GM12878 (cell line): Measurements from ENCODE around the gene TMBIM1. TPM values are rescaled to one million over a fixed set of nuclear protein-coding genes. Genes with fewer than 3 reads are reported as not detected.

Experiments used
- ATAC-seq: fragments of 200-7000 bp; cut with Tn5 transposase; 3 replicates; pipeline ENCODE4 v1.9.1; 2020; ENCODE audit warnings: mild to moderate bottlenecking, moderate library complexity
- BruUV-seq: library from RNA; stranded (reverse); fragments of 400-500 nt; replicated peaks from 2 replicates; lab custom pipeline; 2021; lab: Mats Ljungman, UMichigan
- CTCF ChIA-PET: fragments of 300-600 bp; sonication (Branson Sonifier 250); formaldehyde crosslinking; extraction: SDS; loops from one replicate; lab custom pipeline; 2021; ENCODE audit warnings: inconsistent platforms; lab: Yijun Ruan, JAX
- POLR2A ChIA-PET: fragments of 350-600 bp; formaldehyde crosslinking; extraction: SDS; loops from one replicate; lab custom pipeline; 2021; ENCODE audit warnings: inconsistent platforms; lab: Charles Lee
- RAD21 ChIA-PET: fragments of 300-600 bp; sonication (Branson Sonifier 250); formaldehyde crosslinking; loops from one replicate; lab custom pipeline; 2023; ENCODE audit warnings: antibody characterized with exemption; ENCODE audit not compliant: unreplicated experiment; lab: Charles Lee
- SMC1A ChIA-PET: fragments of 300-600 bp; sonication (Branson Sonifier 250); formaldehyde crosslinking; loops from one replicate; lab custom pipeline; 2023; ENCODE audit not compliant: unreplicated experiment, uncharacterized antibody; lab: Charles Lee
- DNase-seq: peaks from one replicate; pipeline ENCODE4 v3.0.0-alpha.2; 2011; ENCODE audit warnings: low read depth, low spot score
- FAIRE-seq: peaks from 3 replicates; lab custom pipeline; 2011; peaks lifted over from hg19 to GRCh38; lab: Jason Lieb, UNC
- H2AFZ ChIP-seq: 2 replicates; pipeline ENCODE4 v1.6.0; 2011; ENCODE audit warnings: low read depth, low read length, control low read depth; ENCODE audit not compliant: control insufficient read depth
- H3K27ac ChIP-seq: 2 replicates; pipeline ENCODE4 v1.5.1; 2011; ENCODE audit warnings: control low read depth; ENCODE audit not compliant: control insufficient read depth, insufficient read depth
- H3K27me3 ChIP-seq, 2 experiments: replicated peaks in 1 of 2; 2 replicates each; pipeline versions ENCODE4 v1.6.0 to v1.6.1; 2011; ENCODE audit warnings: low read length in 1 of 2; ENCODE audit not compliant: control insufficient read depth in 2 of 2, insufficient read depth in 2 of 2
- H3K36me3 ChIP-seq, 2 experiments: 2 replicates each; pipeline ENCODE4 v1.5.1; 2011; ENCODE audit warnings: low read length in 1 of 2; ENCODE audit not compliant: control insufficient read depth in 2 of 2, insufficient read depth in 2 of 2
- H3K4me1 ChIP-seq: 2 replicates; pipeline ENCODE4 v1.6.1; 2011; ENCODE audit warnings: mild to moderate bottlenecking, low read length, moderate library complexity, mixed read lengths; ENCODE audit not compliant: control insufficient read depth, insufficient read depth
- H3K4me2 ChIP-seq: 2 replicates; pipeline ENCODE4 v1.6.0; 2011; ENCODE audit warnings: control low read depth; ENCODE audit not compliant: control insufficient read depth, insufficient read depth
- H3K4me3 ChIP-seq: fragments of 200-600 bp; sonication (generic); 2 replicates; pipeline ENCODE4 v1.5.1; 2016
- H3K79me2 ChIP-seq: 2 replicates; pipeline ENCODE4 v1.6.0; 2011; ENCODE audit warnings: low read length; ENCODE audit not compliant: control insufficient read depth, insufficient read depth
- H3K9ac ChIP-seq: 2 replicates; pipeline ENCODE4 v1.8.0; 2011; ENCODE audit warnings: low read length, control low read depth, mixed read lengths; ENCODE audit not compliant: control insufficient read depth, insufficient read depth
- H3K9me3 ChIP-seq: replicated peaks from 3 replicates; pipeline ENCODE4 v1.5.1; 2011; ENCODE audit warnings: mild to moderate bottlenecking, low read length; ENCODE audit not compliant: control insufficient read depth, insufficient read depth
- H4K20me1 ChIP-seq: 2 replicates; pipeline ENCODE4 v1.6.0; 2011; ENCODE audit not compliant: control insufficient read depth, insufficient read depth
- BCL11A ChIP-seq: IDR thresholded peaks from 2 replicates; pipeline ENCODE4 v1.6.1; 2011; ENCODE audit warnings: low read depth, low read length
- CUX1 ChIP-seq: IDR thresholded peaks from 2 replicates; pipeline ENCODE4 v1.6.1; 2012; ENCODE audit warnings: improper control_type of control experiment, low read depth, low read length; ENCODE audit not compliant: insufficient replicate concordance
- FOS ChIP-seq: IDR thresholded peaks from 3 replicates; pipeline ENCODE4 v1.6.1; 2011; ENCODE audit warnings: borderline replicate concordance; ENCODE audit not compliant: insufficient read length; ENCODE audit errors: extremely low read depth
- FOXK2 ChIP-seq: fragments of 450-650 bp; IDR thresholded peaks from 2 replicates; pipeline ENCODE4 v1.6.1; 2017; ENCODE audit warnings: mild to moderate bottlenecking, moderate library complexity
- HDAC2 ChIP-seq: fragments of 200-600 bp; sonication (generic); IDR thresholded peaks from 2 replicates; pipeline ENCODE4 v1.6.1; 2017
- HDAC6 ChIP-seq: fragments of 200-600 bp; sonication (generic); IDR thresholded peaks from one replicate; pipeline ENCODE4 v1.8.0; 2017; ENCODE audit warnings: antibody characterized with exemption; ENCODE audit not compliant: unreplicated experiment
- MEF2A ChIP-seq: IDR thresholded peaks from 2 replicates; pipeline ENCODE4 v1.6.1; 2011; ENCODE audit warnings: low read depth, mild to moderate bottlenecking, low read length, moderate library complexity; ENCODE audit not compliant: insufficient read depth
- RELB ChIP-seq: fragments of 450-650 bp; IDR thresholded peaks from 2 replicates; pipeline ENCODE4 v1.6.1; 2017; ENCODE audit warnings: low read depth, mild to moderate bottlenecking, moderate library complexity
- SREBF2 ChIP-seq: IDR thresholded peaks from 2 replicates; pipeline ENCODE4 v1.6.1; 2012; ENCODE audit warnings: mild to moderate bottlenecking, low read length
- STAT1 ChIP-seq: fragments of 450-650 bp; conservative IDR thresholded peaks from 2 replicates; pipeline ENCODE4 v1.6.1; 2014; ENCODE audit warnings: antibody characterized with exemption, mild to moderate bottlenecking
- ZBTB11 ChIP-seq: fragments of 450-650 bp; formaldehyde crosslinking; IDR thresholded peaks from 2 replicates; pipeline ENCODE4 v1.5.0; 2022; ENCODE audit warnings: mild to moderate bottlenecking, missing genetic modification characterization
- ZNF207 ChIP-seq: fragments of 450-650 bp; IDR thresholded peaks from 2 replicates; pipeline ENCODE4 v1.6.1; 2014; ENCODE audit warnings: antibody characterized with exemption, mild to moderate bottlenecking, borderline replicate concordance
- ZSCAN29 ChIP-seq: fragments of 450-650 bp; IDR thresholded peaks from 2 replicates; pipeline ENCODE4 v1.6.1; 2017; ENCODE audit warnings: mild to moderate bottlenecking, moderate library complexity
- WGBS: methylation state at CpG from one replicate; pipeline ENCODE4 v1.1.6; 2016; ENCODE audit warnings: low lambda C conversion rate; ENCODE audit not compliant: insufficient replicate concordance, insufficient coverage; ENCODE audit errors: missing lambda C conversion rate; 5-methylcytosine and 5-hydroxymethylcytosine counted together
- in situ Hi-C: fragments of 300-500 bp; cut with MboI; formaldehyde crosslinking; loops from 9 replicates; pipeline ENCODE4 v1.14.3; 2018; ENCODE audit warnings: mixed read lengths
- intact Hi-C: fragments of 100-400 bp; cut with micrococcal nuclease; formaldehyde crosslinking; loops from one replicate; pipeline ENCODE4 v1.14.2; 2022; ENCODE audit not compliant: unreplicated experiment
- polyA plus RNA-seq, 11 experiments: library from polyadenylated mRNA; depleted of rRNA in 4 of 11; unstranded in 6 of 11; stranded (reverse) in 5 of 11; fragments of >200 nt; fragmentation: Nextera tagmentation in 4 of 11; fragmentation: Illumina TruSeq in 1 of 11; extraction: Ambion mirVana in 4 of 11; extraction: Trizol in 1 of 11; gene quantifications; 1 replicate in 1 of 11; 2 replicates in 10 of 11; pipeline versions ENCODE4 v1.2.1 to v1.2.3, GENCODE V29; 2011 to 2016; ENCODE audit warnings: inconsistent platforms in 2 of 11, missing spikeins in 2 of 11, low read depth in 1 of 11
- total RNA-seq, 4 experiments: library from RNA; depleted of rRNA in 3 of 4; stranded (reverse); fragments of >200 nt in 3 of 4; fragmentation: Illumina TruSeq in 1 of 4; extraction: Trizol in 1 of 4; gene quantifications; 2 replicates each; pipeline versions ENCODE4 v1.2.1 to v1.2.3, GENCODE V29; 2013 to 2021

The TMBIM1 gene
- total and polyA plus RNA-seq, 10 of the 15 experiments (the other 5 are each of a cell fraction or from before 2014, with no cell fraction given), result 6.1 to 38.3 (median 26.2) TPM

- SMC1A ChIA-PET, result interaction anchor here (2.3 to 5.5 kb wide), 2 partner anchors 27 to 53 kb away, joined by 6 to 45 read pairs; partner anchors contain the start of genes AAMP and PNKD
- H3K4me3 ChIP-seq, result no peak overlapping the region
- H3K27me3 ChIP-seq, result no peaks in the 10 kb centered on the region
- H2AFZ ChIP-seq, result no peak overlapping the region
- no peaks in the 10 kb centered on the region for H3K36me3 ChIP-seq
- WGBS, result 63% methylated on average over 4 of the region's 4 CpGs
- CTCF ChIA-PET, result interaction anchor here (0.6 to 2.7 kb wide), 5 partner anchors 10 to 371 kb away, joined by 3 to 25 read pairs (median 6); partner anchors contain the start of gene CATIP
- DNase-seq (no peak), FAIRE-seq (no peak), ATAC-seq (no peak)
- RAD21 ChIA-PET, result interaction anchor here (0.7 to 1.5 kb wide), 2 partner anchors 13 to 94 kb away, joined by 3 read pairs; no protein-coding TSS in a partner anchor
- no peak overlapping the region for H3K4me2 ChIP-seq
- intact Hi-C loops (loop anchor here (2.0 to 5.0 kb wide), 2 partner anchors 167 to 547 kb away; no protein-coding TSS in a partner anchor), in situ Hi-C loops (no loop called here)
- H3K4me1 ChIP-seq, result no peaks in the 10 kb centered on the region
- H4K20me1 ChIP-seq, result no peaks in the 10 kb centered on the region
- POLR2A ChIA-PET, result interaction anchor here (0.7 kb wide), 1 partner anchor 12 kb away, joined by 3 read pairs; no protein-coding TSS in a partner anchor
- no TSS peak for BruUV-seq
- H3K9ac ChIP-seq, result no peak overlapping the region
- no peaks in the 10 kb centered on the region for H3K79me2 ChIP-seq
- no peak overlapping the region for H3K27ac ChIP-seq
- no peaks in the 10 kb centered on the region for H3K9me3 ChIP-seq
- TF ChIP-seq RELB (no peak), MEF2A (no peak), HDAC2 (no peak), STAT1 (no peak), FOS (no peak), ZSCAN29 (no peak), HDAC6 (no peak), ZNF207 (no peak), CUX1 (no peak), SREBF2 (no peak), FOXK2 (no peak), BCL11A (no peak), ZBTB11 (CRISPR knock-in tag) (no peak)
Measured at GRCh38 chr2:218300141-218300540, 7.8 kb upstream of the TMBIM1 start.
